Activated CD4-positive, alpha-beta memory T cell treated with anti-CD3 and anti-CD28 coated beads for 36 hours (primary cell): Measurements from ENCODE around the gene NEURL1. TPM values are rescaled to one million over a fixed set of nuclear protein-coding genes. Genes with fewer than 3 reads are reported as not detected.

Experiments used
- CTCF ChIA-PET: fragments of 350-600 bp; sonication (Branson Sonifier 250); formaldehyde crosslinking; loops from one replicate; lab custom pipeline; 2021; ENCODE audit warnings: antibody characterized with exemption, inconsistent platforms; lab: Charles Lee
- POLR2A ChIA-PET: fragments of 350-600 bp; sonication (Branson Sonifier 250); formaldehyde crosslinking; loops from one replicate; lab custom pipeline; 2021; ENCODE audit warnings: antibody characterized with exemption; lab: Charles Lee
- DNase-seq: peaks from one replicate; pipeline ENCODE4 v3.0.0-alpha.2; 2020
- H3K27ac Mint-ChIP-seq: one replicate; pipeline ENCODE4 v1.8.0; 2021; ENCODE audit warnings: mixed read lengths
- H3K27me3 Mint-ChIP-seq: one replicate; pipeline ENCODE4 v1.8.0; 2021; ENCODE audit warnings: mixed read lengths
- H3K36me3 Mint-ChIP-seq: one replicate; pipeline ENCODE4 v1.8.0; 2021; ENCODE audit warnings: mixed read lengths
- H3K4me1 Mint-ChIP-seq: one replicate; pipeline ENCODE4 v1.8.0; 2021; ENCODE audit warnings: low read depth, mixed read lengths
- H3K4me3 Mint-ChIP-seq: one replicate; pipeline ENCODE4 v1.8.0; 2021; ENCODE audit warnings: mild to moderate bottlenecking, mixed read lengths
- H3K9me3 Mint-ChIP-seq: one replicate; pipeline ENCODE4 v1.8.0; 2021; ENCODE audit warnings: mixed read lengths
- intact Hi-C: fragments of 100-400 bp; cut with micrococcal nuclease; formaldehyde crosslinking; loops from one replicate; pipeline ENCODE4 v1.15.1; 2023
- total RNA-seq, 2 experiments: library from RNA; stranded (reverse); gene quantifications; one replicate each; pipeline ENCODE4 v1.2.3, GENCODE V29; 2021

Gene NEURL1
- total RNA-seq, 2 experiments from 2014 or later, result 1.8 to 2.4 TPM

DNA sequence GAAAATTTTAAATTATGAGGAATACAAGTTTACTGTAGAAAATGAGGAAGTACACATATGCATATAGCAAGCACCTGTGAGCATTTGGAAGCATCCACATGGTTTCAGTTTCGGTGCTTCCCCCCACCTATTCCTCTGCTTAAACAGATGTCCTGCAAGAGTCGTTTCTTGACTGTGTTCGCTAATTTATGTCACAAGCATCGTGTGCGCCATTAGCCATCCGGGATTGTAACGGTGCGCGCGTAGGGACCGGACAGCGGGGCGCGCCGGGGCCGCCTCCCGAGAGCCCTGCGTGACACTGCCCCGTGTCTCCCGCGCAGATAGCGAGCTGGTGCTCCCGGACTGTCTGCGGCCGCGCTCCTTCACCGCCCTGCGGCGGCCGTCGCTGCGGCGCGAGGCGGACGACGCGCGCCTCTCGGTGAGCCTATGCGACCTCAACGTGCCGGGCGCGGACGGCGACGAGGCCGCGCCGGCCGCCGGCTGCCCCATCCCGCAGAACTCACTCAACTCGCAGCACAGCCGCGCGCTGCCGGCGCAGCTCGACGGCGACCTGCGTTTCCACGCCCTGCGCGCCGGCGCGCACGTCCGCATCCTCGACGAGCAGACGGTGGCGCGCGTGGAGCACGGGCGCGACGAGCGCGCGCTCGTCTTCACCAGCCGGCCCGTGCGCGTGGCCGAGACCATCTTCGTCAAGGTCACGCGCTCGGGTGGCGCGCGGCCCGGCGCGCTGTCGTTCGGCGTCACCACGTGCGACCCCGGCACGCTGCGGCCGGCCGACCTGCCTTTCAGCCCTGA is 90.9 kb downstream of the NEURL1 start:
- CTCF ChIA-PET, result interaction anchor here (0.5 to 1.2 kb wide), 2 partner anchors 8 to 18 kb away, joined by 3 read pairs; no protein-coding TSS in a partner anchor

DNA sequence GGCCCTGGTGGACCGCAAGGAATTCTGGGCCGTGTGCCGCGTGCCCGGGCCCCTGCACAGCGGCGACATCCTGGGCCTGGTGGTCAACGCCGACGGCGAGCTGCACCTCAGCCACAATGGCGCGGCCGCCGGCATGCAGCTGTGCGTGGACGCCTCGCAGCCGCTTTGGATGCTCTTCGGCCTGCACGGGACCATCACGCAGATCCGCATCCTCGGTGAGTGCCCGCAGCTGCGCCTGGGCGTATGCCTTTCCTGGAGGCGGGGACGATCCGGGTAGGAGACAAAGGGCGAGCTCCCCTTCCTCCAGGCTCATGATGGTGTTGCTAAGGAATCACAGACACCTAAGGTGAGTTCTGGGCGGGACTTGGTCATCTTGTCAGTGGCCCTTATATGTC is 91.5 kb downstream of the NEURL1 start:
- DNase-seq, result no peak
- no peaks in the 10 kb centered on the region for H3K9me3 Mint-ChIP-seq
- intact Hi-C loops, result no loop called here
- peaks cover 10% of the 10 kb centered on the region for H3K4me1 Mint-ChIP-seq
- peak overlapping the region; percentile 24 for H3K27ac Mint-ChIP-seq
- ChIA-PET CTCF (interaction anchor here (0.5 to 1.2 kb wide), 2 partner anchors 8 to 19 kb away, joined by 3 read pairs; no protein-coding TSS in a partner anchor), POLR2A (interaction anchor here (0.9 to 1.2 kb wide), 2 partner anchors 93 to 132 kb away, joined by 3 to 4 read pairs; no protein-coding TSS in a partner anchor)
- H3K27me3 Mint-ChIP-seq, result no peaks in the 10 kb centered on the region
- peak overlapping the region; percentile 58 for H3K4me3 Mint-ChIP-seq
- no peaks in the 10 kb centered on the region for H3K36me3 Mint-ChIP-seq

More for the DNA sequence above, 90.9 kb downstream of the NEURL1 start:
- peak overlapping the region; percentile 78 for H3K4me3 Mint-ChIP-seq
- H3K9me3 Mint-ChIP-seq, result no peaks in the 10 kb centered on the region
- POLR2A ChIA-PET, result interaction anchor here (0.6 to 1.2 kb wide), 3 partner anchors 94 to 280 kb away, joined by 3 to 4 read pairs (median 3); no protein-coding TSS in a partner anchor
- intact Hi-C loops, result no loop called here
- H3K4me1 Mint-ChIP-seq, result peaks cover 10% of the 10 kb centered on the region
- no peaks in the 10 kb centered on the region for H3K36me3 Mint-ChIP-seq
- no peaks in the 10 kb centered on the region for H3K27me3 Mint-ChIP-seq
- H3K27ac Mint-ChIP-seq, result peak overlapping the region; percentile 69
- peak; percentile 79 for DNase-seq

DNA sequence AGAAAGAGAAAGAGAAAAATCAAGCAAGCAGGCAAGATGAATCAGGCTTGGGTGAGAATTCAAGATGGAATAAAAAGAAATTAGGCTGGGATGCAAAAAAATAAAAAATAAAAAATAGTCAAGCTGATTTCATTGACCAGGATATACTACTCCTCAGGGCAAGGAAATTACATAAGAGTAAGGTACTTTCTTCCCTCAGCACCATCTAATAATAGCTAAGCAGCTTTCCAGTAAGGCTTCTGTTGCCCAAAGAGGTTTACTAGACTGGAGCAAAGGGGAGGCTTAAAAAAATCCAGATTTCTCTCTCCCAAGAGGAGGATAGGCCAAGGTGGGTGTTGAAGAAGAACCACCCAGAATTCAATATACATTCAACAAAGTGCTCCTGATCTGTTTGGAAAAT is 93.6 kb downstream of the NEURL1 start:
- Mint-ChIP-seq H3K36me3 (no peaks in the 10 kb centered on the region), H3K4me1 (peaks cover 10% of the 10 kb centered on the region), H3K4me3 (no peak overlapping the region), H3K9me3 (no peaks in the 10 kb centered on the region), H3K27ac (no peak overlapping the region), H3K27me3 (no peaks in the 10 kb centered on the region)
- POLR2A ChIA-PET, result no interaction called here
- DNase-seq, result no peak
- CTCF ChIA-PET, result interaction anchor here (1.5 kb wide), 1 partner anchor 99 kb away, joined by 4 read pairs; no protein-coding TSS in a partner anchor
- intact Hi-C loops, result no loop called here

DNA sequence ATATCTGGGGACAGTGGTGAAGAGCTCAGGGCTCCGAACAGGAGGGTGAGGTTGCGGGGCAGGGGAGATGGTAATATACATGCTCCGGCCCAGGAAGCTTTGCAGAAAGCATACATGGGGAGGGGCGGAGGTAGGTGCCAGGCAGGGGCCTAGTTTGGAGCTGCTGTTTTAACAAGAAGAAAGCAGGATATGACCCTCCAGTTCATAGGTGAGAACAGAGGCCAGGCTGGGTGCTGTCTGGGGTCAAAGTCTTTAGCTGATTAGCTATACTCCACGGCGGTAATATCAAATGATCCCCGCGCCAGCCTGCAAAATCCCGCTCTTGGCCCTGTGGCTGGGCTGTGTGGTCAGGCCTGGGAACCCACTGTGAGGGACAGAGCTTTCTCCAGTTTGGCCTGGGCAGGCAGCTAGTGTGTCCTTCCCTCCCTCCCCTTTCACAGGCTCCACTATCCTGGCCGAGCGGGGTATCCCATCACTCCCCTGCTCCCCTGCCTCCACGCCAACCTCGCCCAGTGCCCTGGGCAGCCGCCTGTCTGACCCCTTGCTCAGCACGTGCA is 95.6 kb downstream of the NEURL1 start:
- no peak overlapping the region for H3K4me3 Mint-ChIP-seq
- no peak for DNase-seq
- H3K9me3 Mint-ChIP-seq, result no peaks in the 10 kb centered on the region
- H3K36me3 Mint-ChIP-seq, result no peaks in the 10 kb centered on the region
- no peaks in the 10 kb centered on the region for H3K27me3 Mint-ChIP-seq
- no peak overlapping the region for H3K27ac Mint-ChIP-seq
- ChIA-PET POLR2A (no interaction called here), CTCF (interaction anchor here (0.6 to 1.5 kb wide), 3 partner anchors 24 to 97 kb away, joined by 3 to 7 read pairs (median 4); no protein-coding TSS in a partner anchor)
- intact Hi-C loops, result no loop called here
- peaks cover 3% of the 10 kb centered on the region for H3K4me1 Mint-ChIP-seq

DNA sequence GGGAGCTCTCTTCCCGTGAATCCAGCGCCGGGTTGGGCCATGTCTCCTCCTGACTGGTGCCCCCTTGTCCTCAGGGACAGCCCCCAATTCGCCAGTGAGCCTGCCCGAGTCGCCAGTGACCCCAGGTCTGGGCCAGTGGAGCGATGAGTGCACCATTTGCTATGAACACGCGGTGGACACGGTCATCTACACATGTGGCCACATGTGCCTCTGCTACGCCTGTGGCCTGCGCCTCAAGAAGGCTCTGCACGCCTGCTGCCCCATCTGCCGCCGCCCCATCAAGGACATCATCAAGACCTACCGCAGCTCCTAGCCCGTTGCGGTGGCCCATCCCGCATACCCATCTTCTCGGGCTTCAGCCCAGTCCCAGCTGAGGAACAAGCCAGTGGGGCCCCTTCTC is 96.6 kb downstream of the NEURL1 start:
- Mint-ChIP-seq H3K36me3 (no peaks in the 10 kb centered on the region), H3K4me3 (no peak overlapping the region), H3K4me1 (peaks cover 3% of the 10 kb centered on the region), H3K9me3 (no peaks in the 10 kb centered on the region), H3K27ac (no peak overlapping the region), H3K27me3 (no peaks in the 10 kb centered on the region)
- POLR2A ChIA-PET, result no interaction called here
- no peak for DNase-seq
- CTCF ChIA-PET, result interaction anchor here (0.8 to 1.5 kb wide), 3 partner anchors 25 to 106 kb away, joined by 4 to 7 read pairs (median 4); no protein-coding TSS in a partner anchor
- intact Hi-C loops, result no loop called here

DNA sequence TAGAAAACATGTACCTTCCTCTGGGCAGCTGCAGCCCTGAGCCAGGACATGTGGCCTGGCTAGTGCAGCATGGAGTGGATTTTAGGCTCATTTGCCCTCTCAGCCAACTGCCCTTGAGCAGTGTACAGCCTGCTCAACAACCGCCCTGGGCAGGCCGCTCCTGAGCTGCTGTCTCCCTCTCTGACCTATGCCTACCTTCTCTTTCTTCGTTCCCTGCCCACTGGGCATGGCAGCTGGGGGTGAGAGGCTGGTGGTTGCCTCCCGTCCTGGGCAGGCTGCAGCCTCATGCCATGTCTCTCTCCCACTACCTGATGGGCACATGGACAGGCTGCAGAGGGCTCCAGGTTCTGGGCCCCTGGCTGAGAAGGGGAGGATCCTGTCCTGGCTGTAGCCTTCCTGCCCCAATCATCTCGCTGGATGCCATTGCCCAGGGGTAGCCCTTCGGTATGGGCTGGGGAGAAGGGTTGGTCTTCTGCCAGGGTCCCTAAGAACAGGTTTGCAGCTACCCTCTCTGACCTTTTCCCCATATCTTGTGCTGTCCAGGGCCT is 97.3 kb downstream of the NEURL1 start:
- Mint-ChIP-seq H3K27ac (no peak overlapping the region), H3K9me3 (no peaks in the 10 kb centered on the region), H3K4me1 (peaks cover 3% of the 10 kb centered on the region), H3K36me3 (no peaks in the 10 kb centered on the region), H3K27me3 (no peaks in the 10 kb centered on the region), H3K4me3 (no peak overlapping the region)
- ChIA-PET CTCF (interaction anchor here (1.0 to 4.5 kb wide), 3 partner anchors 9 to 119 kb away, joined by 3 to 20 read pairs (median 3); no protein-coding TSS in a partner anchor), POLR2A (no interaction called here)
- intact Hi-C loops, result no loop called here
- DNase-seq, result no peak

DNA sequence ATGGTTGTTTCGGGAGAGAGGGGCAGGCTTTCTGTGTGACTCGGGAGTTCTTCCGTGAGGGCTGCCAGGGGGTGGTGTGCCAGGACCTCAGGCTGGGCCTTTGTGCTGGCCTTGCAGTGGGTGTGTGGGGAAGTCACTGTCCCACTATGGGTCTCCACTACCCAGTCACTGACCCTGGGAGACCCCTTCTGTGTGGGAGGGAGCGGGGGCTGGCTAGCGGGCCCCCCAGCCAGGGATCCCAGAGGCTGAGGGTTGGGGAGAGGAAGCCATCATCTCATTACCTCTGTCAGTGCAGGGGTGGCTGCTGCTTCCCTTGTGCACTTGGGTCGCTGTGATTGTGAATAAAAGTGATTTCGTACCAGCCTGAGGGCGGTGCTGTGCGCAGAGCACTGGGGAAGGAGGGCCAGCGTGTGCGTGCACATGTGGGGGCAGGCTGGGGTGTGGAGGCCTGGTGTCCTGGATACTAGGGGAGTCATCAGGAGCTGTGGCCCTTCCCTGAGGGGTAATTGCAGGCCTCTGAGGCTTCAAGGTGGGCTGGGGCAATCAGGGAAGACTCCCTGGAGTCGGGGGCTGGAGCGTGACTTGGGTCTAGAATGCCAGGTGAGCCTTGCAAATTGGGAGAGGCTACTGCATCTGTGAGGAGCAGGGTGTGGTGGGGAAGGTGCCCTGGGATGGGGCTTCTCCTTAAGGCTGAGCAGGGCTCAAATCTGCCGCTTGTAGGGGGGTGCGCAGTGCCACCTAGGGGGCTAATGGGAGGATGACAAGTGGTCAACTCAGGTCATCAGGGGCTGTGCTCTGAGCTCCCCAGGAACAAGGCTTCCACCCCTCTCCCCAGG is 98.9 kb downstream of the NEURL1 start:
- ChIA-PET POLR2A (interaction anchor here (0.6 kb wide), 1 partner anchor 9 kb away, joined by 4 read pairs; no protein-coding TSS in a partner anchor), CTCF (interaction anchor here (0.6 to 4.5 kb wide), 23 partner anchors 8 to 276 kb away, joined by 3 to 20 read pairs (median 4); no protein-coding TSS in a partner anchor)
- intact Hi-C loops, result no loop called here
- no peak overlapping the region for H3K4me3 Mint-ChIP-seq
- peak; percentile 62 for DNase-seq
- no peaks in the 10 kb centered on the region for H3K36me3 Mint-ChIP-seq
- H3K27me3 Mint-ChIP-seq, result no peaks in the 10 kb centered on the region
- H3K4me1 Mint-ChIP-seq, result no peaks in the 10 kb centered on the region
- H3K27ac Mint-ChIP-seq, result no peak overlapping the region
- no peaks in the 10 kb centered on the region for H3K9me3 Mint-ChIP-seq

DNA sequence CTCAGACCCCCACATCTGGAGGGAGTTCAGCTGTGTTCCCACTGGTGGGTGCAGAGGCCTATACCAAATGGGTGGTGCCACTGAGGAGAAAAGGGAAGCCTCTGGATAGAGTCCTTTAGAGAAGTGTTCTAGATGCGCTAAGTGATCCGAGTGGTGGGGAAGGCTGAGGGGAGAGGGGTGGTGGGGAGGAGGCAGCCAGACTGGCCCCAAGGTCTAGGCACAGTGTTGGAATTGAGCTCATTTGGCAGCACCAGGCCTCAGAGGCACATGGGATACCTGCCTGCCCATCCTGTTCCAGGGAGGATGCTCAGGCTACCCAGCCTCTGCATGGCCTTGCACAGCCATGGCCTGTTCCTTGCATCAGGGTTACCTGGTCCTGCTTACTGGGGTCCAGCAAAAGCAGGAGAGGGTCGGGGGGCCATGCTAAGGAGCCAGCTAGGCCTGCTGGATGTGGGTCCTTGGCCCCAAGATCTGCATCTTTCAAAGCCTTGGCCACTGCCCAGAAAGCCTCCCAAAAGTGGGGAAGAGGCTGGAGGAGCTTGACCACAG is 99.6 kb downstream of the NEURL1 start:
- H3K36me3 Mint-ChIP-seq, result no peaks in the 10 kb centered on the region
- POLR2A ChIA-PET, result interaction anchor here (0.6 kb wide), 1 partner anchor 10 kb away, joined by 4 read pairs; no protein-coding TSS in a partner anchor
- H3K9me3 Mint-ChIP-seq, result no peaks in the 10 kb centered on the region
- CTCF ChIA-PET, result interaction anchor here (0.6 to 4.5 kb wide), 22 partner anchors 8 to 275 kb away, joined by 3 to 20 read pairs (median 4); no protein-coding TSS in a partner anchor
- no peak for DNase-seq
- no peak overlapping the region for H3K27ac Mint-ChIP-seq
- no peak overlapping the region for H3K4me3 Mint-ChIP-seq
- H3K4me1 Mint-ChIP-seq, result no peaks in the 10 kb centered on the region
- no peaks in the 10 kb centered on the region for H3K27me3 Mint-ChIP-seq
- intact Hi-C loops, result no loop called here

DNA sequence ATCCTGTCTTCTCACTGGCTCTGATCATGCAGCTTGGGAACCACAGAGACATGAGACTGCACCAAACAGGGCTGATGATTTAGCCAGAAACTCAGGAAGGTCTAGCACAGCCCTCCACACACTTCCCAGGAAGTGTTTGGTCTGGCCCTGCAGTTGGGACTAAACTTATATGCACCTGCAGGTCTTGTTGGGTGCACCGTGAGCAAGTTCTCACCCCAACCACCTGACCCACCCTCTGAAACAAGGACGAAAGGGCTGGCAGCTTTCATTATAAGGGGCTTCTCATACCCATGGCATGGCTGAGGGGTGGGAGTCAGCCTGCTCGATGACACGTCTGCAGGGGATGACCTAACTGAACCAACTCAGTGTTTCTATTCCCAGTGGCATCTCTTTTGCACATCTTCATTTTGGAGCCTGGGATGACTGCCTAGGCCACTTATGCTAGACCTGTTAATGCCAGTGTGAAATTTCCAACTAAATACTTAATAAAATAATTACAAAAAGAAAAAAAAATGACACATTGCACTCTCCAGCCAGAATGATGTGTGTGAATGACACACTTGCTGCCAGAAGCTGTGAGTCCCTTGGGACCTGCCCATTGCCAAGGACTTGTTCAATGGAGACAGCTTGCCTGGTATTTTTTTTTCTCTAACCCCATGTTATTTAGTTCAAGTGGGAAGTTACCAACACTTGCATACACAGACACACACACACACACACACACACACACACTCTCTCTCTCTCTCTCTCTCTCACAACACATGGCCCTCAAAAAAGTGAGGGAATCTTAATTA is 102.6 kb downstream of the NEURL1 start:
- Mint-ChIP-seq H3K9me3 (no peaks in the 10 kb centered on the region), H3K27me3 (no peaks in the 10 kb centered on the region), H3K4me1 (no peaks in the 10 kb centered on the region), H3K36me3 (no peaks in the 10 kb centered on the region), H3K4me3 (no peak overlapping the region), H3K27ac (no peak overlapping the region)
- ChIA-PET POLR2A (interaction anchor here (0.5 kb wide), 1 partner anchor 91 kb away, joined by 4 read pairs; no protein-coding TSS in a partner anchor), CTCF (interaction anchor here (0.6 to 5.5 kb wide), 3 partner anchors 9 to 694 kb away, joined by 3 to 43 read pairs (median 8); no protein-coding TSS in a partner anchor)
- intact Hi-C loops, result no loop called here
- DNase-seq, result no peak

DNA sequence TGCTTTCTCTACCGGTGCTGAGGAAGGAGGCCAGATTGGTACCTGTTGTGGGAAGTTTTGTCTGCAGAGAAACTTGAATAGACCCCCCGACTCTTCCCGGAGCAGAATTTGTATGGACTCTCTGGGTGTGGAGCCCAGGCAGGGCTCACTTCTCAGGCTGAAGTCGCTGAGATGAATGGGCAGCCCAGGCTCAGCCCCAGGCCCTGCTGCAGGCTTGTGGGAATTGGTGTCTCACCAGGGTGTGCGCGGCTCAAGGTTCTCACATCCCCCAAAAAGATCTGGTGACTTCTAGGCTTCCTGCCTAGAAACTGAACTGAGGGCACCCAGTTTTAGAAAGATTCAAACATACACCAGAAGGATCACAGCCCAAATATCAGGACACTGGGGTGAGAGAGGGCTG is 103.5 kb downstream of the NEURL1 start:
- no peak overlapping the region for H3K27ac Mint-ChIP-seq
- CTCF ChIA-PET, result interaction anchor here (0.6 to 5.5 kb wide), 3 partner anchors 9 to 695 kb away, joined by 3 to 43 read pairs (median 8); no protein-coding TSS in a partner anchor
- H3K9me3 Mint-ChIP-seq, result no peaks in the 10 kb centered on the region
- intact Hi-C loops, result no loop called here
- POLR2A ChIA-PET, result no interaction called here
- H3K4me1 Mint-ChIP-seq, result no peaks in the 10 kb centered on the region
- H3K36me3 Mint-ChIP-seq, result no peaks in the 10 kb centered on the region
- no peak overlapping the region for H3K4me3 Mint-ChIP-seq
- H3K27me3 Mint-ChIP-seq, result no peaks in the 10 kb centered on the region
- DNase-seq, result no peak
